ENCODE data around the gene FAM32A. TPM values are rescaled to one million over a fixed set of nuclear protein-coding genes. Genes with fewer than 3 reads are reported as not detected.
A peak's percentile ranks its signal among the peaks of the same experiment; 100 is the strongest.

FAM32A gene
- total and polyA plus RNA-seq, 2 donors (not counting 1 experiment from before 2014, with no cell fraction given): 106 to 141 TPM

DNA sequence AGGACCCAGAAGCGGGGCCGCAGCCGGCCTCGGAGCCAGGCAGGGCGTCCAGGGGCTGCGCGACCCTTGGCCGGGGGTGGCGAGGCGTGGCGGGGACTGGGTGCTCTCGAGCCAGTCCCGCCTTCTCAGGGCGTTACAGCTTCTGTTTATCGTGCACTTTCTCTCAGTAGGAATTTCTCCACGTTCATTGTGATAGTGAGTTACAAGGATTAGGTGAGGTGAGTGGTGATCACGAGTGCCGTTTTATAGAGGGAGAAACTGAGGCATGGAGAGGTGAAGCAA is 13.1 kb downstream of the FAM32A start:
- Histone ChIP-seq H3K36me3 (ENCODE audit: control insufficient read depth, insufficient read depth, low read length) (peaks cover 19% of the 10 kb centered on the region), H3K27me3 (ENCODE audit: control insufficient read depth, insufficient read depth, low read length) (no peaks in the 10 kb centered on the region), H3K79me2 (ENCODE audit: control insufficient read depth, insufficient read depth, low read length) (peaks cover 53% of the 10 kb centered on the region), H3K9me3 (ENCODE audit: control insufficient read depth, insufficient read depth, low read depth, low read length) (no peaks in the 10 kb centered on the region), H4K20me1 (ENCODE audit: control insufficient read depth, extremely low read depth, insufficient read depth, low read length) (no peaks in the 10 kb centered on the region), H3K4me3 (replicated peaks in 1 of 4; ENCODE audit: control extremely low read depth in 1 of 4, insufficient read depth in 1 of 4, low read depth in 3 of 4, low read length in 4 of 4) (peak overlapping the region; percentile 81 to 100 (median 90)), H3K4me1 (ENCODE audit: control insufficient read depth, extremely low read depth, insufficient read depth, low read length) (peaks cover 28% of the 10 kb centered on the region), H3K4me2 (ENCODE audit: extremely low read depth, insufficient read depth, low read length) (peak overlapping the region; percentile 100), H2AFZ (ENCODE audit: low read length) (no peak overlapping the region), H3K9ac (ENCODE audit: insufficient read depth, low read length) (peak overlapping the region; percentile 96), H3K27ac (ENCODE audit: insufficient read depth, low read length) (peak overlapping the region; percentile 96)
- DNase-seq (ENCODE audit: low read depth in 2 of 2): no peak
- TF ChIP-seq CTCF (conservative IDR thresholded peaks at IDR 0.05 in 1 of 2, IDR thresholded peaks at IDR 0.05 in 1 of 2; ENCODE audit: low read depth in 1 of 2, low read length in 2 of 2) (no peak), EZH2 (IDR thresholded peaks at IDR 0.05; ENCODE audit: low read length, missing control alignments) (no peak)

- peaks cover 61% of the 10 kb centered on the region for H3K79me2 ChIP-seq (ENCODE audit: control insufficient read depth, insufficient read depth, low read length)
- H3K9ac ChIP-seq (ENCODE audit: insufficient read depth, low read length): no peak overlapping the region
- H3K27me3 ChIP-seq (ENCODE audit: control insufficient read depth, insufficient read depth, low read length): no peaks in the 10 kb centered on the region
- H2AFZ ChIP-seq (ENCODE audit: low read length): no peak overlapping the region
- peak overlapping the region; percentile 28 for H3K27ac ChIP-seq (ENCODE audit: insufficient read depth, low read length)
- H3K4me2 ChIP-seq (ENCODE audit: extremely low read depth, insufficient read depth, low read length): peak overlapping the region; percentile 100
- H3K9me3 ChIP-seq (ENCODE audit: control insufficient read depth, insufficient read depth, low read depth, low read length): no peaks in the 10 kb centered on the region
- peaks cover 26% of the 10 kb centered on the region for H3K36me3 ChIP-seq (ENCODE audit: control insufficient read depth, insufficient read depth, low read length)
- no peak for DNase-seq (ENCODE audit: low read depth in 2 of 2)
- no peaks in the 10 kb centered on the region for H4K20me1 ChIP-seq (ENCODE audit: control insufficient read depth, extremely low read depth, insufficient read depth, low read length)
- H3K4me1 ChIP-seq (ENCODE audit: control insufficient read depth, extremely low read depth, insufficient read depth, low read length): peaks cover 28% of the 10 kb centered on the region
- TF ChIP-seq CTCF (conservative IDR thresholded peaks at IDR 0.05 in 1 of 2, IDR thresholded peaks at IDR 0.05 in 1 of 2; ENCODE audit: low read depth in 1 of 2, low read length in 2 of 2) (no peak), EZH2 (IDR thresholded peaks at IDR 0.05; ENCODE audit: low read length, missing control alignments) (no peak)
- peak overlapping the region in 3 of 4 experiments; percentile 81 to 100 (median 98) for H3K4me3 ChIP-seq (replicated peaks in 1 of 4; ENCODE audit: control extremely low read depth in 1 of 4, insufficient read depth in 1 of 4, low read depth in 3 of 4, low read length in 4 of 4)
Observed at GRCh38 chr19:16199275-16199932, 14.2 kb downstream of the FAM32A start.

DNA sequence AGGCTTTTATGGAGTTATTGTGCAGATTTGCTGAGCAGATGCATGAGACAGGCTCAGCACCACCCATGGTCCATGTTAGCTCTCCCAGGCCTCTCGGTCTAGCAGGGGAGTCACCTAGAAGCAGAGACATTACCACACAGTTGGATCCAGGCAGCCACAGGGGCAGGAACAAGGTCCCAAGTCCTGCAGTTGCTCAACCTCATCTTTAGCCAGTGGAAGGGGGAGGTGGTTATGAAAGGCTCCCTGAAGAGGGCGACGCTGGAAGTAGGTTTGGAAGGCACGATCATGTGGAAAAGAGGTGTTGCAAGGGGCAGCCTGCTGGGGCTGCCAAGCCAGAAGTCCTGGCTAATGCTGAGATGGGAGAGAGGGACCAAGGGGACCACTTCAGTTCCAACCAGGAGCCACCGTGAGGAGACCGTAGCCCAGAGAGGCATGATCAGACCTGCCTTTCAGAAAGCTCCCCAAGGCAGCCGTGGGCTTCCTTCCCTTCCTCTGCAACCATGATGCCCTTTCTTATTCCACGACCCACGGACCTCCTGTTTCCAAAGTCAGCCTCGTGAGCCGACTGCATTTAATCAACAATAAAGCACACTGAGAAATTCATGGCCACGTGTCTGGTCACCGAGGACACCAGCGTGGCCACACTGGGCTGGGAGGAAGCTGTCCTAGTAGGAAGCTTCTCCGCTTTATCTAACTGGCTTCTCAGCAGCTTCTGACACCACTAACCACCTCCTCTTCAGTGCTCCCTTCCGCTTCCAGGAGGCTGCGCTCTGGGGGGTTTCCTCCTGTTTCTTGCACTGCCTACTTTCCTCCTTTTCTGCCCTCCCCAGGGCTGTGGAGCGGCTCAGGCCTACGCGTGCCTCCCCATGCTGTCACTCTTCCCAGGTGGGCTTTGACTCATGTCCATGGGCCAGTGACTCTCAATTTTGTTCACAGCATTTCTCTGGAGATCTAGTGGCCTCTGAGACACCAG is 15.1 kb downstream of the FAM32A start:
- peaks cover 28% of the 10 kb centered on the region for H3K36me3 ChIP-seq (ENCODE audit: control insufficient read depth, insufficient read depth, low read length)
- H3K27ac ChIP-seq (ENCODE audit: insufficient read depth, low read length): peak overlapping the region; percentile 32
- TF ChIP-seq EZH2 (IDR thresholded peaks at IDR 0.05; ENCODE audit: low read length, missing control alignments): no peak
- peak; percentile 2 to 10 for TF ChIP-seq CTCF (conservative IDR thresholded peaks at IDR 0.05 in 1 of 2, IDR thresholded peaks at IDR 0.05 in 1 of 2; ENCODE audit: low read depth in 1 of 2, low read length in 2 of 2)
- H3K9ac ChIP-seq (ENCODE audit: insufficient read depth, low read length): no peak overlapping the region
- H2AFZ ChIP-seq (ENCODE audit: low read length): no peak overlapping the region
- peaks cover 61% of the 10 kb centered on the region for H3K79me2 ChIP-seq (ENCODE audit: control insufficient read depth, insufficient read depth, low read length)
- peak overlapping the region in 1 of 4 experiments; percentile 14 for H3K4me3 ChIP-seq (replicated peaks in 1 of 4; ENCODE audit: control extremely low read depth in 1 of 4, insufficient read depth in 1 of 4, low read depth in 3 of 4, low read length in 4 of 4)
- no peaks in the 10 kb centered on the region for H4K20me1 ChIP-seq (ENCODE audit: control insufficient read depth, extremely low read depth, insufficient read depth, low read length)
- no peaks in the 10 kb centered on the region for H3K27me3 ChIP-seq (ENCODE audit: control insufficient read depth, insufficient read depth, low read length)
- peaks cover 28% of the 10 kb centered on the region for H3K4me1 ChIP-seq (ENCODE audit: control insufficient read depth, extremely low read depth, insufficient read depth, low read length)
- H3K4me2 ChIP-seq (ENCODE audit: extremely low read depth, insufficient read depth, low read length): peak overlapping the region; percentile 45
- no peaks in the 10 kb centered on the region for H3K9me3 ChIP-seq (ENCODE audit: control insufficient read depth, insufficient read depth, low read depth, low read length)
- DNase-seq (ENCODE audit: low read depth in 2 of 2): peak in 1 of 2 donors; percentile 31
